HEK293 (cell line): ENCODE data around the gene SNCG.

ENCODE experiments used
- ZBTB17 ChIP-seq: fragments of 450-650 bp; formaldehyde crosslinking; IDR thresholded peaks from 2 replicates; pipeline ENCODE4 v1.5.1; 2016; ENCODE audit warnings: missing biosample characterization, missing genetic modification characterization
- ZFP41 ChIP-seq: fragments of 450-650 bp; formaldehyde crosslinking; IDR thresholded peaks from 2 replicates; pipeline ENCODE4 v1.5.1; 2016; ENCODE audit warnings: missing biosample characterization, missing genetic modification characterization, borderline replicate concordance
- ZNF23 ChIP-seq: fragments of 450-650 bp; formaldehyde crosslinking; IDR thresholded peaks from 2 replicates; pipeline ENCODE4 v1.5.1; 2016; ENCODE audit warnings: missing biosample characterization, missing genetic modification characterization, borderline replicate concordance
- ZNF274 ChIP-seq, 2 experiments: fragments of 200-500 bp in 1 of 2; fragments of 450-650 bp in 1 of 2; sonication (Bioruptor generic) in 1 of 2; formaldehyde crosslinking in 1 of 2; IDR thresholded peaks; 2 replicates each; pipeline versions ENCODE4 v1.5.1 to v1.6.1; 2014 to 2016; ENCODE audit warnings: borderline replicate concordance in 1 of 2, inconsistent platforms in 1 of 2, low read length in 1 of 2, missing biosample characterization in 1 of 2, missing genetic modification characterization in 1 of 2
- ZNF311 ChIP-seq: fragments of 450-650 bp; formaldehyde crosslinking; IDR thresholded peaks from 2 replicates; pipeline ENCODE4 v1.5.1; 2017; ENCODE audit warnings: missing biosample characterization, missing genetic modification characterization, borderline replicate concordance
- ZNF670 ChIP-seq: fragments of 450-650 bp; formaldehyde crosslinking; IDR thresholded peaks from 2 replicates; pipeline ENCODE4 v1.5.1; 2016; ENCODE audit warnings: missing biosample characterization, missing genetic modification characterization, low read depth
- TF ChIP-seq, protein P1 (sequence below): fragments of 450-650 bp; formaldehyde crosslinking; IDR thresholded peaks from 2 replicates; pipeline ENCODE4 v1.5.1; 2016; ENCODE audit warnings: missing biosample characterization, missing genetic modification characterization
- TF ChIP-seq, protein P2 (sequence below): fragments of 450-650 bp; formaldehyde crosslinking; IDR thresholded peaks from 2 replicates; pipeline ENCODE4 v1.5.1; 2016; ENCODE audit warnings: missing biosample characterization, missing genetic modification characterization
- TF ChIP-seq, protein P3 (sequence below): fragments of 450-650 bp; formaldehyde crosslinking; optimal IDR thresholded peaks from 2 replicates; pipeline ENCODE3; 2016; ENCODE audit warnings: missing biosample characterization, mild to moderate bottlenecking, missing genetic modification characterization

DNA sequence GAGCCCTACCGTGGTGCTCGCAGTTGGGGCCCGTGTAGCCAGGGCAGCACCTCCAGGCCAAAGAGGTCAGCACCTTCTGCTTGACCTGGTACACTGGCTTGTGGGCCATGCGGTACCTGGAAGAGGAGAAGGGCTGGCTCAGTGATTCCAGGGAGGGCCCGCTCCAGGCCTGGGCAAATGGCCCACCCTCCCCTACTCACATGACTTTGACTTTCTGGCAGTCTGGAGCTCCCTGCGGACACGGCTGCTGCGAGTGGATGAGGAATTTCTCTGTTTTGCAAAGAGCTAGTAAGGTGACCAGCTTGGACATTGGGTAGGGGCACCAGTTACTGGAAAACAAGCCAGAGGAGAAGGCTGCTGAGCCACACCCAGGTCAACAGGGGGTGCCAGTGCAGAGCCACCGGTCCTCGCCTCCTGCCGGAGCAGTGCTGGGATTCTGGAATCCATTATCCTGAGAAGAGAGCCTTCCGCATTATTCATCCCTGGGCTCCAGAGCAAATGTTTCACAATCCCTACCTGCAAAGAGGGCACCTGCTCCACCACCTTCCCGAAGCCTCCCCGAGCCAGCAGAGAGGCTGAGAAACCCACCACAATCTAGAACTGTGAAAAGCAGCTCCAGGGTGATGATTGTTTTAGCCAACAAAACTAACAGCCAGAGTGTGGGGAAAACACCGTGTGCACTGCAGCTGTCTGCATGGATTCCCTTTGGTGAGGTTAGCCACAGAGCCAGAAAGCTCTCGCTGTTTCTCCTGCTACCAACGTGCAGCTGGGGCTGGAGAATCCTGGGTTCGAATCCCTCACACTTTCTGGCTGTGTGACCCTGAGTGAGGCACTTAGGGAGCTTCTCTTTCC, 12.8 kb upstream of the SNCG start:
- TF ChIP-seq ZNF670 (tag by site-specific recombination) (no peak), ZNF23 (no peak), ZBTB17 (no peak), ZNF311 (tag by site-specific recombination) (no peak), ZNF274 (IDR thresholded peaks at IDR 0.05; ENCODE audit: low read length) (no peak), ZNF274 (tag by site-specific recombination; IDR thresholded peaks at IDR 0.05; ENCODE audit: borderline replicate concordance) (no peak), ZFP41 (tag by site-specific recombination) (no peak)
- TF ChIP-seq, protein P1, sequence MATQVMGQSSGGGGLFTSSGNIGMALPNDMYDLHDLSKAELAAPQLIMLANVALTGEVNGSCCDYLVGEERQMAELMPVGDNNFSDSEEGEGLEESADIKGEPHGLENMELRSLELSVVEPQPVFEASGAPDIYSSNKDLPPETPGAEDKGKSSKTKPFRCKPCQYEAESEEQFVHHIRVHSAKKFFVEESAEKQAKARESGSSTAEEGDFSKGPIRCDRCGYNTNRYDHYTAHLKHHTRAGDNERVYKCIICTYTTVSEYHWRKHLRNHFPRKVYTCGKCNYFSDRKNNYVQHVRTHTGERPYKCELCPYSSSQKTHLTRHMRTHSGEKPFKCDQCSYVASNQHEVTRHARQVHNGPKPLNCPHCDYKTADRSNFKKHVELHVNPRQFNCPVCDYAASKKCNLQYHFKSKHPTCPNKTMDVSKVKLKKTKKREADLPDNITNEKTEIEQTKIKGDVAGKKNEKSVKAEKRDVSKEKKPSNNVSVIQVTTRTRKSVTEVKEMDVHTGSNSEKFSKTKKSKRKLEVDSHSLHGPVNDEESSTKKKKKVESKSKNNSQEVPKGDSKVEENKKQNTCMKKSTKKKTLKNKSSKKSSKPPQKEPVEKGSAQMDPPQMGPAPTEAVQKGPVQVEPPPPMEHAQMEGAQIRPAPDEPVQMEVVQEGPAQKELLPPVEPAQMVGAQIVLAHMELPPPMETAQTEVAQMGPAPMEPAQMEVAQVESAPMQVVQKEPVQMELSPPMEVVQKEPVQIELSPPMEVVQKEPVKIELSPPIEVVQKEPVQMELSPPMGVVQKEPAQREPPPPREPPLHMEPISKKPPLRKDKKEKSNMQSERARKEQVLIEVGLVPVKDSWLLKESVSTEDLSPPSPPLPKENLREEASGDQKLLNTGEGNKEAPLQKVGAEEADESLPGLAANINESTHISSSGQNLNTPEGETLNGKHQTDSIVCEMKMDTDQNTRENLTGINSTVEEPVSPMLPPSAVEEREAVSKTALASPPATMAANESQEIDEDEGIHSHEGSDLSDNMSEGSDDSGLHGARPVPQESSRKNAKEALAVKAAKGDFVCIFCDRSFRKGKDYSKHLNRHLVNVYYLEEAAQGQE (tag by site-specific recombination) = no peak
- TF ChIP-seq, protein P2, sequence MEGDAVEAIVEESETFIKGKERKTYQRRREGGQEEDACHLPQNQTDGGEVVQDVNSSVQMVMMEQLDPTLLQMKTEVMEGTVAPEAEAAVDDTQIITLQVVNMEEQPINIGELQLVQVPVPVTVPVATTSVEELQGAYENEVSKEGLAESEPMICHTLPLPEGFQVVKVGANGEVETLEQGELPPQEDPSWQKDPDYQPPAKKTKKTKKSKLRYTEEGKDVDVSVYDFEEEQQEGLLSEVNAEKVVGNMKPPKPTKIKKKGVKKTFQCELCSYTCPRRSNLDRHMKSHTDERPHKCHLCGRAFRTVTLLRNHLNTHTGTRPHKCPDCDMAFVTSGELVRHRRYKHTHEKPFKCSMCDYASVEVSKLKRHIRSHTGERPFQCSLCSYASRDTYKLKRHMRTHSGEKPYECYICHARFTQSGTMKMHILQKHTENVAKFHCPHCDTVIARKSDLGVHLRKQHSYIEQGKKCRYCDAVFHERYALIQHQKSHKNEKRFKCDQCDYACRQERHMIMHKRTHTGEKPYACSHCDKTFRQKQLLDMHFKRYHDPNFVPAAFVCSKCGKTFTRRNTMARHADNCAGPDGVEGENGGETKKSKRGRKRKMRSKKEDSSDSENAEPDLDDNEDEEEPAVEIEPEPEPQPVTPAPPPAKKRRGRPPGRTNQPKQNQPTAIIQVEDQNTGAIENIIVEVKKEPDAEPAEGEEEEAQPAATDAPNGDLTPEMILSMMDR (tag by site-specific recombination) = no peak
- TF ChIP-seq, protein P3, sequence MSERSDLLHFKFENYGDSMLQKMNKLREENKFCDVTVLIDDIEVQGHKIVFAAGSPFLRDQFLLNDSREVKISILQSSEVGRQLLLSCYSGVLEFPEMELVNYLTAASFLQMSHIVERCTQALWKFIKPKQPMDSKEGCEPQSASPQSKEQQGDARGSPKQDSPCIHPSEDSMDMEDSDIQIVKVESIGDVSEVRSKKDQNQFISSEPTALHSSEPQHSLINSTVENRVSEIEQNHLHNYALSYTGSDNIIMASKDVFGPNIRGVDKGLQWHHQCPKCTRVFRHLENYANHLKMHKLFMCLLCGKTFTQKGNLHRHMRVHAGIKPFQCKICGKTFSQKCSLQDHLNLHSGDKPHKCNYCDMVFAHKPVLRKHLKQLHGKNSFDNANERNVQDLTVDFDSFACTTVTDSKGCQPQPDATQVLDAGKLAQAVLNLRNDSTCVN (tag by site-specific recombination) = no peak
